HepG2 (cell line): ENCODE results near the gene CDYL.

Source experiments
- ARNT2 ChIP-seq: sonication (generic); formaldehyde crosslinking; IDR thresholded peaks from 2 replicates; pipeline ENCODE4 v1.8.0; 2022; ENCODE audit warnings: mild to moderate bottlenecking, low read depth, missing genetic modification reagents, moderate library complexity
- EP300 ChIP-seq, 3 experiments: sonication (generic) in 1 of 3; formaldehyde crosslinking in 1 of 3; IDR thresholded peaks; 2 replicates each; pipeline versions ENCODE4 v1.5.1 to v1.6.1; 2011 to 2020; ENCODE audit warnings: low read depth in 2 of 3, low read length in 2 of 3, borderline replicate concordance in 1 of 3, improper control_type of control experiment in 1 of 3, mild to moderate bottlenecking in 1 of 3, missing genetic modification reagents in 1 of 3, moderate library complexity in 1 of 3
- GATA4 ChIP-seq: sonication (generic); IDR thresholded peaks from 2 replicates; pipeline ENCODE4 v1.6.1; 2016; ENCODE audit warnings: antibody characterized with exemption, low read depth, borderline replicate concordance
- HDAC2 ChIP-seq: sonication (generic); formaldehyde crosslinking; IDR thresholded peaks from 2 replicates; pipeline ENCODE4 v1.4.0; 2020; ENCODE audit warnings: missing genetic modification reagents
- KLF13 ChIP-seq: sonication (generic); formaldehyde crosslinking; IDR thresholded peaks from 2 replicates; pipeline ENCODE4 v1.4.0; 2020; ENCODE audit warnings: mild to moderate bottlenecking, missing genetic modification reagents
- POLR2A ChIP-seq, 2 experiments: IDR thresholded peaks; 2 replicates each; pipeline ENCODE4 v1.6.1; 2011; ENCODE audit warnings: low read depth in 2 of 2, low read length in 2 of 2, mild to moderate bottlenecking in 1 of 2, moderate library complexity in 1 of 2; ENCODE audit not compliant: insufficient read depth in 1 of 2
- YY1 ChIP-seq: IDR thresholded peaks from 2 replicates; pipeline ENCODE4 v1.6.1; 2011; ENCODE audit warnings: low read length, low read depth, moderate library complexity, mild to moderate bottlenecking; ENCODE audit not compliant: insufficient read depth, insufficient replicate concordance
- ZFP37 ChIP-seq: sonication (generic); formaldehyde crosslinking; IDR thresholded peaks from 2 replicates; pipeline ENCODE4 v1.4.0; 2020; ENCODE audit warnings: missing genetic modification reagents, borderline replicate concordance
- ZFY ChIP-seq: sonication (generic); formaldehyde crosslinking; IDR thresholded peaks from 2 replicates; pipeline ENCODE4 v1.4.0; 2020; ENCODE audit warnings: missing genetic modification reagents

DNA sequence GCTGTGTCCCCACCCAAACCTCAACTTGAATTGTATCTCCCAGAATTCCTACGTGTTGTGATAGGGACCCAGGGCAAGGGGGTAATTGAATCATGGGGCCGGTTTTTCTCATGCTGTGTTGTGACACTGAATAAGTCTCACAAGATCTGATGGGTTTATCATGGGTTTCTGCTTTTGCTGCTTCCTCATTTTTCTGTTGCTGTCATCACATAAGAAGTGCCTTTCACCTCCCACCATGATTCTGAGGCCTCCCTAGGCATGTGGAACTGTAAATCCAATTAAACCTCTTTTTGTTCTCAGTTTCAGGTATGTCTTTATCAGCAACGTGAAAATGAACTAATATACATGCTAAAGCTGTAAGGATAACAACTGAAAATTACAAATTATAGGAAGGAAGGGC lies 88.3 kb downstream of the CDYL start:
- TF ChIP-seq POLR2A (IDR thresholded peaks at IDR 0.05; ENCODE audit: insufficient read depth in 1 of 2, low read depth in 2 of 2, low read length in 2 of 2) = no peak
- TF ChIP-seq KLF13 (CRISPR knock-in tag) = no peak
- no peak for TF ChIP-seq ARNT2 (CRISPR knock-in tag)
- no peak for TF ChIP-seq YY1
- no peak for TF ChIP-seq HDAC2
- no peak for TF ChIP-seq ZFP37 (CRISPR knock-in tag)
- no peak for TF ChIP-seq GATA4
- TF ChIP-seq ZFY (CRISPR knock-in tag) = no peak
- no peak for TF ChIP-seq EP300 (IDR thresholded peaks at IDR 0.05; ENCODE audit: low read depth in 2 of 2, low read length in 2 of 2)
- no peak for TF ChIP-seq EP300 (CRISPR knock-in tag; IDR thresholded peaks at IDR 0.05; ENCODE audit: borderline replicate concordance)
